HepG2 (cell line): ENCODE data around the gene RPEL1. TPM values are rescaled to one million over a fixed set of nuclear protein-coding genes. Genes with fewer than 3 reads are reported as not detected.
A peak's percentile ranks its signal among the peaks of the same experiment; 100 is the strongest.

Source experiments
- ARNT2 ChIP-seq: sonication (generic); formaldehyde crosslinking; IDR thresholded peaks from 2 replicates; pipeline ENCODE4 v1.8.0; 2022; ENCODE audit warnings: mild to moderate bottlenecking, low read depth, missing genetic modification reagents, moderate library complexity
- ATF7 ChIP-seq, 2 experiments: fragments of 450-650 bp in 1 of 2; sonication (generic) in 1 of 2; formaldehyde crosslinking in 1 of 2; IDR thresholded peaks; 2 replicates each; pipeline versions ENCODE4 v1.4.0 to v1.6.1; 2016 to 2020; ENCODE audit warnings: antibody characterized with exemption in 1 of 2, mild to moderate bottlenecking in 1 of 2, missing genetic modification reagents in 1 of 2
- BRD4 ChIP-seq: sonication (generic); formaldehyde crosslinking; IDR thresholded peaks from 2 replicates; pipeline ENCODE4 v1.4.0; 2020; ENCODE audit warnings: missing genetic modification reagents
- CEBPG ChIP-seq: IDR thresholded peaks from 2 replicates; pipeline ENCODE4 v1.6.1; 2016
- CREB1 ChIP-seq, 2 experiments: fragments of 450-650 bp in 1 of 2; IDR thresholded peaks; 2 replicates each; pipeline ENCODE4 v1.6.1; 2016 to 2017; ENCODE audit warnings: control low read depth in 1 of 2, mild to moderate bottlenecking in 1 of 2, missing compliant biosample characterization in 1 of 2, missing genetic modification characterization in 1 of 2
- FOXC1 ChIP-seq: sonication (generic); formaldehyde crosslinking; IDR thresholded peaks from 2 replicates; pipeline ENCODE4 v1.8.0; 2022; ENCODE audit warnings: mild to moderate bottlenecking, missing genetic modification reagents, borderline replicate concordance
- IRF2 ChIP-seq: IDR thresholded peaks from 2 replicates; pipeline ENCODE4 v1.6.1; 2018; ENCODE audit warnings: missing genetic modification reagents, missing compliant biosample characterization
- LCORL ChIP-seq, 2 experiments: fragments of 450-650 bp in 1 of 2; sonication (generic) in 1 of 2; formaldehyde crosslinking in 1 of 2; IDR thresholded peaks; 2 replicates each; pipeline versions ENCODE4 v1.5.0 to v1.6.1; 2017 to 2020; ENCODE audit warnings: antibody characterized with exemption in 1 of 2, missing genetic modification reagents in 1 of 2
- MED1 ChIP-seq: sonication (generic); formaldehyde crosslinking; IDR thresholded peaks from 2 replicates; pipeline ENCODE4 v1.4.0; 2020; ENCODE audit warnings: missing genetic modification reagents
- POGK ChIP-seq: sonication (generic); formaldehyde crosslinking; conservative IDR thresholded peaks from 2 replicates; pipeline ENCODE4 v1.8.0; 2022; ENCODE audit warnings: mild to moderate bottlenecking, moderate library complexity, missing genetic modification reagents
- SAP130 ChIP-seq: IDR thresholded peaks from 2 replicates; pipeline ENCODE4 v1.6.1; 2016; ENCODE audit warnings: low read depth
- THAP7 ChIP-seq: sonication (generic); formaldehyde crosslinking; IDR thresholded peaks from 2 replicates; pipeline ENCODE4 v1.8.1; 2023; ENCODE audit warnings: mild to moderate bottlenecking, missing genetic modification reagents
- ZFP91 ChIP-seq: sonication (generic); formaldehyde crosslinking; IDR thresholded peaks from 2 replicates; pipeline ENCODE4 v1.9.0; 2022; ENCODE audit warnings: missing genetic modification reagents, mild to moderate bottlenecking, borderline replicate concordance
- ZNF383 ChIP-seq: sonication (generic); formaldehyde crosslinking; IDR thresholded peaks from 2 replicates; pipeline ENCODE4 v1.4.0; 2020; ENCODE audit warnings: missing genetic modification reagents, mild to moderate bottlenecking, borderline replicate concordance
- ZNF567 ChIP-seq: sonication (generic); formaldehyde crosslinking; IDR thresholded peaks from 2 replicates; pipeline ENCODE4 v1.8.1; 2023; ENCODE audit warnings: mild to moderate bottlenecking, missing genetic modification reagents, borderline replicate concordance
- ZNF580 ChIP-seq: IDR thresholded peaks from 2 replicates; pipeline ENCODE4 v1.6.1; 2016; ENCODE audit warnings: low read depth, borderline replicate concordance
- ZNF710 ChIP-seq: sonication (generic); formaldehyde crosslinking; IDR thresholded peaks from 2 replicates; pipeline ENCODE4 v1.5.0; 2020; ENCODE audit warnings: mild to moderate bottlenecking, missing genetic modification reagents, borderline replicate concordance
- ZNF770 ChIP-seq: sonication (generic); formaldehyde crosslinking; IDR thresholded peaks from 2 replicates; pipeline ENCODE4 v1.5.0; 2020; ENCODE audit warnings: mild to moderate bottlenecking, missing genetic modification reagents
- polyA plus RNA-seq, 8 experiments: library from polyadenylated mRNA; depleted of rRNA in 3 of 8; stranded (reverse) in 7 of 8; unstranded in 1 of 8; fragments of >200 nt; fragmentation: Illumina TruSeq in 4 of 8; extraction: Trizol in 4 of 8; gene quantifications; 2 replicates each; pipeline versions ENCODE4 v1.2.1 to v1.2.3, GENCODE V29; 2011 to 2016; ENCODE audit warnings: low read depth in 4 of 8, missing spikeins in 1 of 8, mixed read lengths in 1 of 8; ENCODE audit not compliant: insufficient read depth in 1 of 8
- total RNA-seq, 5 experiments: library from RNA; depleted of rRNA; stranded (reverse); fragments of >200 nt; fragmentation: Illumina TruSeq; extraction: Trizol; gene quantifications; 2 replicates each; pipeline ENCODE4 v1.2.3, GENCODE V29; 2016; ENCODE audit warnings: low read depth in 1 of 5

The RPEL1 gene
- total and polyA plus RNA-seq, 2 of the 13 experiments (the other 11 are each of a cell fraction or from before 2014, with no cell fraction given): 0.04 to 0.07 TPM

GRCh38 chr10:103238506-103239252 lies 7.0 kb upstream of the RPEL1 start (continued):
- no peak for TF ChIP-seq ZNF383 (CRISPR knock-in tag)
- peak; percentile 84 for TF ChIP-seq CREB1 (IDR thresholded peaks at IDR 0.05)
- TF ChIP-seq CREB1 (CRISPR knock-in tag; IDR thresholded peaks at IDR 0.05): no peak
- TF ChIP-seq THAP7 (CRISPR knock-in tag): no peak; the same call in 1 of the 2 replicates
- TF ChIP-seq FOXC1 (CRISPR knock-in tag): 0 out of 2 replicates have a peak, but pooled peaks have one; percentile 42
- no peak for TF ChIP-seq BRD4 (CRISPR knock-in tag)
- peak; percentile 52; the same call in 1 of the 2 replicates for TF ChIP-seq ATF7 (IDR thresholded peaks at IDR 0.05)
- no peak for TF ChIP-seq ATF7 (CRISPR knock-in tag; IDR thresholded peaks at IDR 0.05)
- no peak for TF ChIP-seq ZNF567 (CRISPR knock-in tag)
- TF ChIP-seq LCORL (IDR thresholded peaks at IDR 0.05): no peak
- peak; percentile 59; the same call in 1 of the 2 replicates for TF ChIP-seq LCORL (CRISPR knock-in tag; IDR thresholded peaks at IDR 0.05)
- peak; percentile 36; the same call in 1 of the 2 replicates for TF ChIP-seq SAP130 (CRISPR knock-in tag)
- TF ChIP-seq ZFP91: peak; percentile 58; the same call in 1 of the 2 replicates
- peak; percentile 63; the same call in 1 of the 2 replicates for TF ChIP-seq ZNF710 (CRISPR knock-in tag)
- 0 out of 2 replicates have a peak, but pooled peaks have one; percentile 18 for TF ChIP-seq IRF2 (CRISPR knock-in tag)
- peak; percentile 52; the same call in 1 of the 2 replicates for TF ChIP-seq ARNT2 (CRISPR knock-in tag)
- peak; percentile 49; the same call in 1 of the 2 replicates for TF ChIP-seq ZNF770 (CRISPR knock-in tag)
- TF ChIP-seq MED1: peak; percentile 48; the same call in 1 of the 2 replicates
- 0 out of 2 replicates have a peak, but pooled peaks have one; percentile 46 for TF ChIP-seq POGK
- TF ChIP-seq ZNF580: no peak
- peak; percentile 12; the same call in 1 of the 2 replicates for TF ChIP-seq CEBPG (CRISPR knock-in tag)
